ENCODE results near the gene HIPK3. TPM values are rescaled to one million over a fixed set of nuclear protein-coding genes. Genes with fewer than 3 reads are reported as not detected.

The HIPK3 gene
- total and polyA plus RNA-seq, 2 donors from 2014 or later = 17.3 to 162 TPM

- no peaks in the 10 kb centered on the region for H3K27me3 ChIP-seq (ENCODE audit: control insufficient read depth, insufficient read depth, low read length)
- no peaks in the 10 kb centered on the region for H3K36me3 ChIP-seq (ENCODE audit: control insufficient read depth in 2 of 3, insufficient read depth in 3 of 3, low read length in 3 of 3)
- no peak overlapping the region for H3K9ac ChIP-seq (ENCODE audit: low read length in 3 of 3)
- no peak for FAIRE-seq
- H3K27ac ChIP-seq (ENCODE audit: low read depth in 2 of 2, low read length in 2 of 2) = no peak overlapping the region
- DNase-seq = no peak
- peaks cover 0 to 9% (median 3%) of the 10 kb centered on the region in 3 donors for H3K4me1 ChIP-seq (ENCODE audit: control insufficient read depth in 2 of 3, insufficient read depth in 2 of 3, low read depth in 1 of 3, low read length in 3 of 3)
- TF ChIP-seq, protein P1, sequence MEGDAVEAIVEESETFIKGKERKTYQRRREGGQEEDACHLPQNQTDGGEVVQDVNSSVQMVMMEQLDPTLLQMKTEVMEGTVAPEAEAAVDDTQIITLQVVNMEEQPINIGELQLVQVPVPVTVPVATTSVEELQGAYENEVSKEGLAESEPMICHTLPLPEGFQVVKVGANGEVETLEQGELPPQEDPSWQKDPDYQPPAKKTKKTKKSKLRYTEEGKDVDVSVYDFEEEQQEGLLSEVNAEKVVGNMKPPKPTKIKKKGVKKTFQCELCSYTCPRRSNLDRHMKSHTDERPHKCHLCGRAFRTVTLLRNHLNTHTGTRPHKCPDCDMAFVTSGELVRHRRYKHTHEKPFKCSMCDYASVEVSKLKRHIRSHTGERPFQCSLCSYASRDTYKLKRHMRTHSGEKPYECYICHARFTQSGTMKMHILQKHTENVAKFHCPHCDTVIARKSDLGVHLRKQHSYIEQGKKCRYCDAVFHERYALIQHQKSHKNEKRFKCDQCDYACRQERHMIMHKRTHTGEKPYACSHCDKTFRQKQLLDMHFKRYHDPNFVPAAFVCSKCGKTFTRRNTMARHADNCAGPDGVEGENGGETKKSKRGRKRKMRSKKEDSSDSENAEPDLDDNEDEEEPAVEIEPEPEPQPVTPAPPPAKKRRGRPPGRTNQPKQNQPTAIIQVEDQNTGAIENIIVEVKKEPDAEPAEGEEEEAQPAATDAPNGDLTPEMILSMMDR (IDR thresholded peaks at IDR 0.05; ENCODE audit: borderline replicate concordance, extremely low read depth, insufficient read depth) = no peak
- no peaks in the 10 kb centered on the region for H3K9me3 ChIP-seq (ENCODE audit: control insufficient read depth in 2 of 3, insufficient read depth in 1 of 3, low read length in 3 of 3)
- intact Hi-C loops (cut with DNase I) = loop anchor here (10.0 kb wide), 1 partner anchor 149 kb away; no protein-coding TSS in a partner anchor
- no peak overlapping the region for H3K4me3 ChIP-seq (ENCODE audit: low read length in 3 of 3)
These were observed 66.2 kb downstream of the HIPK3 start for GRCh38 chr11:33323421-33323820.

DNA sequence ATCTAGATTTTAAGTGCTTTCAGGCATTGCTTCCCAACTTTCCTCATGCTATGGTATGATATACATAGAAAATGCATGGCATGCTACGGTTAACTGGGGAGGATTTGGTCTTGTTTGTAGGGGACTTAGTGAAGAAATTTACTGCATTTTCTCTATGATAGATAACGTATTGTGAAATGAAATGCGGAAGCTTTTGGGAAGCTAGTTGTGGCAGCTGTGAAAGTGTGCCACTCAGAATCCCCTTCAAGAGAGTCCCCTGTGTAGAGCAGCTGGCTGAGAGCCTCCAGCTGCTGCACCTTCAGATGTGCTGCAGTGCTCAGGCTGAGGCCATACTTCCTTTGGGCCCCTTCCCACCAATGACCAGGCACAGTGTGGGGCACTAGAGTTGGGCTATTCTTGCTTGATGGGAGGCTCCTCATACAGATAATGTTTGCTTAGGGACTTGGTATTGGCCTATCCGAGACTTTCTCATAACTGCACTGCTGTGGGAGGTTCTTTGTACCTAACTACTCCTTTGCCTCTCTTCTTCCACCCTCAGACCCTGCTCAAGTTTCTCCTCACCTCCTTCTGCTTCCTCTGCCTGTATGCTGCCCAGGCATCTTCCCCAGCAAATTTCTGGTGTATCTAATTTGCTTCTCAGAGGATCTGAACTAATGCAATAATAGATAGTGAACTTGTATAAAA, 67.3 kb downstream of the HIPK3 start:
- Histone ChIP-seq H3K36me3 (ENCODE audit: control insufficient read depth in 2 of 3, insufficient read depth in 3 of 3, low read length in 3 of 3) (no peaks in the 10 kb centered on the region), H3K9me3 (ENCODE audit: control insufficient read depth in 2 of 3, insufficient read depth in 1 of 3, low read length in 3 of 3) (no peaks in the 10 kb centered on the region), H3K4me3 (ENCODE audit: low read length in 3 of 3) (no peak overlapping the region), H3K27ac (ENCODE audit: low read depth in 2 of 2, low read length in 2 of 2) (no peak overlapping the region), H3K9ac (ENCODE audit: low read length in 3 of 3) (no peak overlapping the region), H3K27me3 (ENCODE audit: control insufficient read depth, insufficient read depth, low read length) (no peaks in the 10 kb centered on the region), H3K4me1 (ENCODE audit: control insufficient read depth in 2 of 3, insufficient read depth in 2 of 3, low read depth in 1 of 3, low read length in 3 of 3) (peaks cover 0 to 9% (median 3%) of the 10 kb centered on the region in 3 donors)
- FAIRE-seq (no peak), DNase-seq (peak in 1 of 5 donors; percentile 12)
- intact Hi-C loops (cut with DNase I) = loop anchor here (10.0 kb wide), 1 partner anchor 150 kb away; no protein-coding TSS in a partner anchor
- TF ChIP-seq, protein P1 (IDR thresholded peaks at IDR 0.05; ENCODE audit: borderline replicate concordance, extremely low read depth, insufficient read depth) = no peak

DNA sequence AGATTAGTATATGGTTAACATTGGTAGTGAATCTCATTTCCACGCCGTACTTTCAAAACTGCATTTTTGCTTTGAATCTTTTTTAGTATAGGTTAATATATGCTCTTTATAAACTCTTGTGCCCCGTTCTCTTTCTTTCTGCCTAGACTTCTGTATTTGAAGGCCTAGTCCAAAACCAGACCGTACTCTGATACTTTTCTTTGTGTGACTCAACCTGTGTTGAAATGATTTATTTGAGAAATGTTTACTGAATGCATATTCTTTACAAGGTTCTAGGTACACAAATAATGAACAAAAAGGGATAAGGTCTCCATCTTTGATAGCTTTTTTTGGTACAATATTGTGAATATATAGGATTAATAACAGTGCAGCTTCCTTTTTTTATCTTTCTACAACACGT, 68.3 kb downstream of the HIPK3 start:
- intact Hi-C loops (cut with DNase I) = loop anchor here (10.0 kb wide), 1 partner anchor 151 kb away; no protein-coding TSS in a partner anchor
- no peak for FAIRE-seq

More for the DNA sequence above, 68.3 kb downstream of the HIPK3 start:
- H3K9me3 ChIP-seq (ENCODE audit: control insufficient read depth in 2 of 3, insufficient read depth in 1 of 3, low read length in 3 of 3) = no peaks in the 10 kb centered on the region
- H3K36me3 ChIP-seq (ENCODE audit: control insufficient read depth in 2 of 3, insufficient read depth in 3 of 3, low read length in 3 of 3) = no peaks in the 10 kb centered on the region
- H3K27ac ChIP-seq (ENCODE audit: low read depth in 2 of 2, low read length in 2 of 2) = no peak overlapping the region
- H3K4me3 ChIP-seq (ENCODE audit: low read length in 3 of 3) = no peak overlapping the region
- TF ChIP-seq, protein P1 (IDR thresholded peaks at IDR 0.05; ENCODE audit: borderline replicate concordance, extremely low read depth, insufficient read depth) = no peak
- H3K27me3 ChIP-seq (ENCODE audit: control insufficient read depth, insufficient read depth, low read length) = no peaks in the 10 kb centered on the region
- no peak overlapping the region for H3K9ac ChIP-seq (ENCODE audit: low read length in 3 of 3)
- no peak for DNase-seq
- H3K4me1 ChIP-seq (ENCODE audit: control insufficient read depth in 2 of 3, insufficient read depth in 2 of 3, low read depth in 1 of 3, low read length in 3 of 3) = peaks cover 0 to 7% (median 3%) of the 10 kb centered on the region in 3 donors
